ENCODE results near the gene PEF1. TPM values are rescaled to one million over a fixed set of nuclear protein-coding genes. Genes with fewer than 3 reads are reported as not detected.
A peak's percentile ranks its signal among the peaks of the same experiment; 100 is the strongest.

The PEF1 gene
- polyA plus RNA-seq, 1 donor (not counting 4 experiments of a cell fraction or from before 2014, with no cell fraction given) = 72.2 TPM

- Histone ChIP-seq H3K27me3 (ENCODE audit: control insufficient read depth, extremely low read depth, insufficient read depth, low read length) (no peaks in the 10 kb centered on the region), H4K20me1 (ENCODE audit: control insufficient read depth, extremely low read depth, insufficient read depth, low read length) (peaks cover 6% of the 10 kb centered on the region), H3K9me3 (ENCODE audit: control insufficient read depth, low read depth, low read length) (no peaks in the 10 kb centered on the region), H3K36me3 (ENCODE audit: control insufficient read depth in 2 of 2, extremely low read depth in 1 of 2, insufficient read depth in 2 of 2, low read length in 2 of 2) (peaks cover 0 to 23% of the 10 kb centered on the region in 2 experiments), H2AFZ (ENCODE audit: control insufficient read depth, low read length) (no peak overlapping the region), H3K4me3 (ENCODE audit: control insufficient read depth in 2 of 3, extremely low read depth in 1 of 3, insufficient read depth in 2 of 3, low read depth in 1 of 3, low read length in 3 of 3) (no peak overlapping the region), H3K4me2 (ENCODE audit: control insufficient read depth, extremely low read depth, insufficient read depth, low read depth, low read length) (peak overlapping the region; percentile 7), H3K9ac (ENCODE audit: control insufficient read depth, extremely low read depth, insufficient read depth, low read length) (no peak overlapping the region), H3K27ac (ENCODE audit: control insufficient read depth, insufficient read depth, low read length) (no peak overlapping the region), H3K4me1 (ENCODE audit: control insufficient read depth, extremely low read depth, insufficient read depth, low read length) (peaks cover 50% of the 10 kb centered on the region), H3K79me2 (ENCODE audit: control insufficient read depth, insufficient read depth, low read length) (peaks cover 56% of the 10 kb centered on the region), H3K9me1 (ENCODE audit: control insufficient read depth, extremely low read depth, insufficient read depth, low read length) (no peaks in the 10 kb centered on the region)
- DNase-seq (ENCODE audit: low read depth, low spot score) = no peak
- dilution Hi-C loops (cut with MboI; ENCODE audit: extremely low pct_ligation_motif_present, low sequenced_read_pairs) = no loop called here
- no peak for TF ChIP-seq EZH2 (IDR thresholded peaks at IDR 0.05; ENCODE audit: low read length)
- no peak for TF ChIP-seq CTCF (optimal IDR thresholded peaks at IDR 0.05 in 1 of 3, IDR thresholded peaks at IDR 0.05 in 1 of 3, conservative IDR thresholded peaks at IDR 0.05 in 1 of 3; ENCODE audit: extremely low read depth in 1 of 3, insufficient read depth in 2 of 3, low read length in 3 of 3)
- no peak for FAIRE-seq
These were observed 1.8 kb downstream of the PEF1 start for GRCh38 chr1:31642897-31643296.

DNA sequence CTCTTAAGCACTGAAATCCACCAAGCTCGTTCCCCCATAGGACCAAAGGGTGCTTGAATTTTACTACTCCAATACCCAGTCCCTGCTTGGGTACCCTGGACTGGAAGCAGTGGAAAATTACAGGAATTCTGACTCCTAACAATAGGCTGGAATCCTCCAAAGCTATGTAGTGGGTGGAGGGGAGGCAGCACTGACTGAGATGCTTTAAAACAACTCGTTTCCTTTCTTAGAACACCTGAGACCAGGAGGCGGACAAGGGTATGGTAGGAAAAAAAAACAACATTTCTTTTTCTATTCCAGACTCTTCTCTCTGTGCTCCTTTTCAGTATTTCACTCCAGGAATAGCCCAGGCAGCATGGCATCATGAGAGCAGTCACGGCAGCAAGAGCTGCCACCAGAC is 2.3 kb downstream of the PEF1 start:
- Histone ChIP-seq H3K4me3 (ENCODE audit: control insufficient read depth in 2 of 3, extremely low read depth in 1 of 3, insufficient read depth in 2 of 3, low read depth in 1 of 3, low read length in 3 of 3) (no peak overlapping the region), H3K4me1 (ENCODE audit: control insufficient read depth, extremely low read depth, insufficient read depth, low read length) (peaks cover 55% of the 10 kb centered on the region), H3K9me3 (ENCODE audit: control insufficient read depth, low read depth, low read length) (no peaks in the 10 kb centered on the region), H3K9ac (ENCODE audit: control insufficient read depth, extremely low read depth, insufficient read depth, low read length) (no peak overlapping the region), H3K27ac (ENCODE audit: control insufficient read depth, insufficient read depth, low read length) (no peak overlapping the region), H3K4me2 (ENCODE audit: control insufficient read depth, extremely low read depth, insufficient read depth, low read depth, low read length) (no peak overlapping the region), H3K9me1 (ENCODE audit: control insufficient read depth, extremely low read depth, insufficient read depth, low read length) (no peaks in the 10 kb centered on the region), H3K79me2 (ENCODE audit: control insufficient read depth, insufficient read depth, low read length) (peaks cover 61% of the 10 kb centered on the region), H3K36me3 (ENCODE audit: control insufficient read depth in 2 of 2, extremely low read depth in 1 of 2, insufficient read depth in 2 of 2, low read length in 2 of 2) (peaks cover 0 to 23% of the 10 kb centered on the region in 2 experiments), H4K20me1 (ENCODE audit: control insufficient read depth, extremely low read depth, insufficient read depth, low read length) (peaks cover 7% of the 10 kb centered on the region), H2AFZ (ENCODE audit: control insufficient read depth, low read length) (no peak overlapping the region), H3K27me3 (ENCODE audit: control insufficient read depth, extremely low read depth, insufficient read depth, low read length) (no peaks in the 10 kb centered on the region)
- dilution Hi-C loops (cut with MboI; ENCODE audit: extremely low pct_ligation_motif_present, low sequenced_read_pairs) = no loop called here
- FAIRE-seq (no peak), DNase-seq (ENCODE audit: low read depth, low spot score) (no peak)
- TF ChIP-seq EZH2 (IDR thresholded peaks at IDR 0.05; ENCODE audit: low read length) = no peak
- no peak for TF ChIP-seq CTCF (optimal IDR thresholded peaks at IDR 0.05 in 1 of 3, IDR thresholded peaks at IDR 0.05 in 1 of 3, conservative IDR thresholded peaks at IDR 0.05 in 1 of 3; ENCODE audit: extremely low read depth in 1 of 3, insufficient read depth in 2 of 3, low read length in 3 of 3)

Measured in keratinocyte (primary cell).